Measurements from ENCODE around the gene HMSD. TPM values are rescaled to one million over a fixed set of nuclear protein-coding genes. Genes with fewer than 3 reads are reported as not detected.

The HMSD gene
- total and polyA plus RNA-seq, 2 donors (not counting 3 experiments of a cell fraction or from before 2014, with no cell fraction given), result 0.08 TPM; not detected in 1

DNA sequence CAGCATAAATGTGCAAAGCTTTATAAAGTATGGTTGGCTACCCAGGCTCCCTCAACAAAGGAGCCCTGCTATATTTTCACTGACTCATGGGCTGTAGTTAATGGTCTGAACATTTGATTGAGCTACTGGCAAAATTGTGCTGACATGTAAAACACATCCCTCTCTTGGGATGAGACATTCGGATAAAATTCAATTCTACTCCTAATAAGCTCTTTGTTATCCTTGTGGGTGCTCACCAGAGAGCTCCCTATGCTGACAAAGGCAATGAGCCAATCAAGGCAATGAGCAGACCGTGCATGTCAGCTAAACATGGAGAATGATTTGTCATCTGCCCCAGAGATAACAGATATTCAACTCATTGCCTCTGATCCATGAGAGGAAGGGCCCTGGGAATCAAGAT lies 48.5 kb downstream of the HMSD start:
- Histone ChIP-seq H4K20me1 (replicated peaks; ENCODE audit: control insufficient read depth, extremely low read depth, insufficient read depth, low read length) (no peaks in the 10 kb centered on the region), H3K9me3 (replicated peaks; ENCODE audit: control insufficient read depth, insufficient read depth, low read length) (peaks cover 3% of the 10 kb centered on the region), H3K27ac (ENCODE audit: insufficient read depth, low read depth, low read length) (no peak overlapping the region), H3K9ac (replicated peaks; ENCODE audit: extremely low read depth, insufficient read depth, low read length) (no peak overlapping the region), H3K4me3 (replicated peaks in 1 of 3; ENCODE audit: insufficient read depth in 1 of 3, low read depth in 1 of 3, low read length in 3 of 3) (no peak overlapping the region), H2AFZ (ENCODE audit: low read depth, low read length) (no peak overlapping the region), H3K9me1 (replicated peaks; ENCODE audit: control insufficient read depth, extremely low read depth, insufficient read depth, low read length) (no peaks in the 10 kb centered on the region), H3K4me1 (ENCODE audit: control insufficient read depth, extremely low read depth, insufficient read depth, low read length) (no peaks in the 10 kb centered on the region), H3K27me3 (ENCODE audit: control insufficient read depth in 2 of 2, insufficient read depth in 2 of 2, low read length in 2 of 2) (peaks cover 0 to 7% of the 10 kb centered on the region in 2 experiments), H3K4me2 (ENCODE audit: insufficient read depth, low read length) (no peak overlapping the region), H3K79me2 (ENCODE audit: control insufficient read depth, insufficient read depth, low read length) (no peaks in the 10 kb centered on the region), H3K36me3 (ENCODE audit: control insufficient read depth in 2 of 2, extremely low read depth in 1 of 2, insufficient read depth in 2 of 2, low read length in 2 of 2) (no peaks in the 10 kb centered on the region)
- no TSS peak for BruUV-seq (replicated peaks)
- CTCF ChIA-PET, result interaction anchor here (0.7 to 1.2 kb wide), 3 partner anchors 12 to 61 kb away, joined by 3 to 4 read pairs (median 3); no protein-coding TSS in a partner anchor
- dilution Hi-C loops (cut with MboI; ENCODE audit: extremely low pct_ligation_motif_present, low sequenced_read_pairs) (no loop called here), intact Hi-C loops (cut with micrococcal nuclease) (no loop called here)
- POLR2A ChIA-PET, result no interaction called here
- DNase-seq (ENCODE audit: low read depth, low spot score) (no peak), FAIRE-seq (no peak)
- TF ChIP-seq POLR2A (IDR thresholded peaks at IDR 0.05; ENCODE audit: low read depth, low read length) (no peak), JUN (IDR thresholded peaks at IDR 0.05; ENCODE audit: borderline replicate concordance, insufficient read depth, insufficient read length, low read depth) (no peak), FOS (IDR thresholded peaks at IDR 0.05; ENCODE audit: borderline replicate concordance, insufficient read depth, low read length) (no peak), GATA2 (IDR thresholded peaks at IDR 0.05; ENCODE audit: insufficient read depth, insufficient read length, low read depth, low read length) (no peak), MYC (IDR thresholded peaks at IDR 0.05; ENCODE audit: low read depth, low read length) (no peak), POLR2AphosphoS5 (IDR thresholded peaks at IDR 0.05; ENCODE audit: insufficient read depth, low read depth, low read length) (no peak), EZH2 (IDR thresholded peaks at IDR 0.05; ENCODE audit: borderline replicate concordance, low read depth, low read length, severe bottlenecking) (no peak)
- TF ChIP-seq, protein P1, sequence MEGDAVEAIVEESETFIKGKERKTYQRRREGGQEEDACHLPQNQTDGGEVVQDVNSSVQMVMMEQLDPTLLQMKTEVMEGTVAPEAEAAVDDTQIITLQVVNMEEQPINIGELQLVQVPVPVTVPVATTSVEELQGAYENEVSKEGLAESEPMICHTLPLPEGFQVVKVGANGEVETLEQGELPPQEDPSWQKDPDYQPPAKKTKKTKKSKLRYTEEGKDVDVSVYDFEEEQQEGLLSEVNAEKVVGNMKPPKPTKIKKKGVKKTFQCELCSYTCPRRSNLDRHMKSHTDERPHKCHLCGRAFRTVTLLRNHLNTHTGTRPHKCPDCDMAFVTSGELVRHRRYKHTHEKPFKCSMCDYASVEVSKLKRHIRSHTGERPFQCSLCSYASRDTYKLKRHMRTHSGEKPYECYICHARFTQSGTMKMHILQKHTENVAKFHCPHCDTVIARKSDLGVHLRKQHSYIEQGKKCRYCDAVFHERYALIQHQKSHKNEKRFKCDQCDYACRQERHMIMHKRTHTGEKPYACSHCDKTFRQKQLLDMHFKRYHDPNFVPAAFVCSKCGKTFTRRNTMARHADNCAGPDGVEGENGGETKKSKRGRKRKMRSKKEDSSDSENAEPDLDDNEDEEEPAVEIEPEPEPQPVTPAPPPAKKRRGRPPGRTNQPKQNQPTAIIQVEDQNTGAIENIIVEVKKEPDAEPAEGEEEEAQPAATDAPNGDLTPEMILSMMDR (IDR thresholded peaks at IDR 0.05; ENCODE audit: extremely low read depth in 1 of 2, insufficient read depth in 1 of 2, low read depth in 1 of 2, low read length in 2 of 2), result no peak
- TF ChIP-seq, protein P2, sequence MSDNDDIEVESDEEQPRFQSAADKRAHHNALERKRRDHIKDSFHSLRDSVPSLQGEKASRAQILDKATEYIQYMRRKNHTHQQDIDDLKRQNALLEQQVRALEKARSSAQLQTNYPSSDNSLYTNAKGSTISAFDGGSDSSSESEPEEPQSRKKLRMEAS (IDR thresholded peaks at IDR 0.05; ENCODE audit: insufficient read depth, insufficient read length), result no peak
